Measurements from ENCODE around the gene SLC8A1. TPM values are rescaled to one million over a fixed set of nuclear protein-coding genes. Genes with fewer than 3 reads are reported as not detected.

SLC8A1 gene
- total RNA-seq, 1 donor from 2014 or later: 9.6 TPM

DNA sequence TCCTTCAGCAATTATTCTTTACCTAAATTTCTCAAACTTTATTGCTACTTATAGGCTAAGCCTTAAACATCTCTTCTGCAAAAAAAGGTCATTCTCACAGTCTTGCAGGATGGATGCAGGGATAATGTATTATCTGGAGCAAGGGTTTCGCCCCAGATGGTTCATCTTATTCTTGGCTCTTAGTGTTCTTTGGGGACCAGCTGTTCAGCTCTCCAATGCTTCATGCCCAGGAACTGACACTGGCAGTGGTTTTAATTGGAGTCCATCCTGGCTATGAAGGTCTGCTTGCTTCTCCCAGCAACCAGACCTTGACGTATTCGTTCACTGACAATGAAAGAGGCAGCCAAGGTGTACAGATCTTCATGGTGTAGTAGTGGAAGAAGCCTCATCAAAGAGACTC is 331.9 kb downstream of the SLC8A1 start:
- H3K9ac ChIP-seq: no peak overlapping the region
- no peak overlapping the region for H3K4me2 ChIP-seq
- TF ChIP-seq EZH2phosphoT487 (IDR thresholded peaks at IDR 0.05): no peak
- no peak for TF ChIP-seq EZH2 (IDR thresholded peaks at IDR 0.05)
- TF ChIP-seq, protein P1, sequence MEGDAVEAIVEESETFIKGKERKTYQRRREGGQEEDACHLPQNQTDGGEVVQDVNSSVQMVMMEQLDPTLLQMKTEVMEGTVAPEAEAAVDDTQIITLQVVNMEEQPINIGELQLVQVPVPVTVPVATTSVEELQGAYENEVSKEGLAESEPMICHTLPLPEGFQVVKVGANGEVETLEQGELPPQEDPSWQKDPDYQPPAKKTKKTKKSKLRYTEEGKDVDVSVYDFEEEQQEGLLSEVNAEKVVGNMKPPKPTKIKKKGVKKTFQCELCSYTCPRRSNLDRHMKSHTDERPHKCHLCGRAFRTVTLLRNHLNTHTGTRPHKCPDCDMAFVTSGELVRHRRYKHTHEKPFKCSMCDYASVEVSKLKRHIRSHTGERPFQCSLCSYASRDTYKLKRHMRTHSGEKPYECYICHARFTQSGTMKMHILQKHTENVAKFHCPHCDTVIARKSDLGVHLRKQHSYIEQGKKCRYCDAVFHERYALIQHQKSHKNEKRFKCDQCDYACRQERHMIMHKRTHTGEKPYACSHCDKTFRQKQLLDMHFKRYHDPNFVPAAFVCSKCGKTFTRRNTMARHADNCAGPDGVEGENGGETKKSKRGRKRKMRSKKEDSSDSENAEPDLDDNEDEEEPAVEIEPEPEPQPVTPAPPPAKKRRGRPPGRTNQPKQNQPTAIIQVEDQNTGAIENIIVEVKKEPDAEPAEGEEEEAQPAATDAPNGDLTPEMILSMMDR (IDR thresholded peaks at IDR 0.05): no peak
- DNase-seq (ENCODE audit: low spot score): no peak
- Mint-ChIP-seq H3K36me3 (no peaks in the 10 kb centered on the region), H3K4me1 (peaks cover 6% of the 10 kb centered on the region), H3K4me3 (no peak overlapping the region), H3K27ac (no peak overlapping the region), H3K9me3 (no peaks in the 10 kb centered on the region), H3K27me3 (ENCODE audit: insufficient read depth, low read depth) (no peaks in the 10 kb centered on the region)
- H3K27ac ChIP-seq: no peak overlapping the region
- no peak overlapping the region for H3K4me3 ChIP-seq
- H3K36me3 ChIP-seq: no peaks in the 10 kb centered on the region
- peaks cover 18% of the 10 kb centered on the region for H3K4me1 ChIP-seq
- H3K9me3 ChIP-seq (ENCODE audit: low read depth): no peaks in the 10 kb centered on the region
- no peak overlapping the region for H2AFZ ChIP-seq (replicated peaks)
- H3F3A ChIP-seq (ENCODE audit: low read depth): no peaks in the 10 kb centered on the region
- H4K20me1 ChIP-seq (ENCODE audit: low read depth): no peaks in the 10 kb centered on the region
- no peaks in the 10 kb centered on the region for H3K27me3 ChIP-seq
- H3K79me2 ChIP-seq (ENCODE audit: low read depth): no peaks in the 10 kb centered on the region

DNA sequence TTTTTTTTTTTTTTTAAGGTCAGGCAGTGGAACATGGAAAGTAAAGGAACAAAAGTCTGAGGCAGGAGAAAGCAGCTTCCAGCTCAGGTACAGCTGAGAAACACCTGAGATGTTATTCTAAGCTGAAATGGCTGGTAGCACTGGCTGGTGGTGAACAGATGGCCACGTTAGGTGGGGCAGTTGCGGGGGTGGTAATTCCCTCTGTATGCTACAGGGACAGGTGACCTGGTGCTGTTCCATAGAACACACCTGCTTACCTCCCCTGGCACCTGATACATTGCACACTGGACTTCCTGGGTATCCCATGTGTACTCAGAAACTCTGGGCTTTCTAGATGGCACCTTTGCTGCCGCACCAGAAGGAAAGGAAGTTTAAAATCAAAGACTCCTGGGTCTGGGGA is 333.3 kb downstream of the SLC8A1 start:
- Mint-ChIP-seq H3K27me3 (ENCODE audit: insufficient read depth, low read depth) (no peaks in the 10 kb centered on the region), H3K9me3 (no peaks in the 10 kb centered on the region), H3K4me1 (peaks cover 8% of the 10 kb centered on the region), H3K4me3 (no peak overlapping the region), H3K27ac (no peak overlapping the region), H3K36me3 (no peaks in the 10 kb centered on the region)
- no peak overlapping the region for H2AFZ ChIP-seq (replicated peaks)
- H3K9ac ChIP-seq: no peak overlapping the region
- no peaks in the 10 kb centered on the region for H3K79me2 ChIP-seq (ENCODE audit: low read depth)
- peaks cover 8% of the 10 kb centered on the region for H3K4me1 ChIP-seq
- no peak overlapping the region for H3K4me2 ChIP-seq
- TF ChIP-seq EZH2phosphoT487 (IDR thresholded peaks at IDR 0.05): no peak
- TF ChIP-seq, protein P1 (IDR thresholded peaks at IDR 0.05): no peak
- no peak for TF ChIP-seq EZH2 (IDR thresholded peaks at IDR 0.05)
- H3K4me3 ChIP-seq: no peak overlapping the region
- H3F3A ChIP-seq (ENCODE audit: low read depth): no peaks in the 10 kb centered on the region
- no peak overlapping the region for H3K27ac ChIP-seq
- H3K9me3 ChIP-seq (ENCODE audit: low read depth): no peaks in the 10 kb centered on the region
- no peaks in the 10 kb centered on the region for H4K20me1 ChIP-seq (ENCODE audit: low read depth)
- H3K36me3 ChIP-seq: no peaks in the 10 kb centered on the region
- no peak for DNase-seq (ENCODE audit: low spot score)
- H3K27me3 ChIP-seq: no peaks in the 10 kb centered on the region

DNA sequence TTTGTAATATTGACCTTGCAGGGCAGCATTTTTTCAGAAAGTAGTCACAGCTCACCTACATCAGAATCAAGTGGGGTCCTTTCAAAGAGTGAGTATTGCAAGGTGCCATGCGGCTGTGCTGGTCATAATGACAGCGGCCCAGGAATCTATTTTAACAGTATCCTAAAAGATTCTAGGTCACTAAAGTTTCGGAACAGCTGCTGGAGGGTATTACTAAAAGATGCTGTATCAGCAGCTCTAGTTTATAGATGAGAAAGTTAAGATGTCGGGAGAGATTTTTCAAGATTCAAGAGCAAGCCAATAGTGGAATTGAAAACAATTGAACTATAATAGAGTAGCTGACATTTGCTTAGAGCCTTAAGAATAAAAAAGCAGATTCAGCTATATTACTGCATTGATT is 336.0 kb downstream of the SLC8A1 start:
- H3K9me3 Mint-ChIP-seq: no peaks in the 10 kb centered on the region
- Histone ChIP-seq H3K79me2 (ENCODE audit: low read depth) (no peaks in the 10 kb centered on the region), H2AFZ (replicated peaks) (no peak overlapping the region), H3K27me3 (no peaks in the 10 kb centered on the region), H3K9ac (no peak overlapping the region), H3F3A (ENCODE audit: low read depth) (no peaks in the 10 kb centered on the region), H4K20me1 (ENCODE audit: low read depth) (no peaks in the 10 kb centered on the region), H3K4me2 (no peak overlapping the region), H3K27ac (no peak overlapping the region), H3K4me1 (no peaks in the 10 kb centered on the region), H3K4me3 (no peak overlapping the region), H3K9me3 (ENCODE audit: low read depth) (no peaks in the 10 kb centered on the region), H3K36me3 (no peaks in the 10 kb centered on the region)
- H3K4me1 Mint-ChIP-seq: peaks cover 9% of the 10 kb centered on the region
- no peaks in the 10 kb centered on the region for H3K36me3 Mint-ChIP-seq
- no peak for DNase-seq (ENCODE audit: low spot score)
- no peak overlapping the region for H3K4me3 Mint-ChIP-seq
- no peak for TF ChIP-seq EZH2phosphoT487 (IDR thresholded peaks at IDR 0.05)
- TF ChIP-seq, protein P1 (IDR thresholded peaks at IDR 0.05): no peak
- no peak for TF ChIP-seq EZH2 (IDR thresholded peaks at IDR 0.05)
- H3K27me3 Mint-ChIP-seq (ENCODE audit: insufficient read depth, low read depth): no peaks in the 10 kb centered on the region
- no peak overlapping the region for H3K27ac Mint-ChIP-seq

Data from neural progenitor cell (in vitro differentiated cells).